Endothelial cell (in vitro differentiated cells): ENCODE data around the gene MBNL2. TPM values are rescaled to one million over a fixed set of nuclear protein-coding genes. Genes with fewer than 3 reads are reported as not detected.

Experiments
- DNase-seq: peaks from one replicate; pipeline ENCODE4 v3.0.0; 2021; ENCODE audit warnings: low spot score
- H3K27ac Mint-ChIP-seq: one replicate; pipeline ENCODE4 v1.8.0; 2021; ENCODE audit warnings: mixed read lengths, inconsistent platforms; ENCODE audit not compliant: unreplicated experiment
- H3K27me3 Mint-ChIP-seq: one replicate; pipeline ENCODE4 v1.8.0; 2021; ENCODE audit warnings: mild to moderate bottlenecking, moderate library complexity, mixed read lengths, inconsistent platforms; ENCODE audit not compliant: unreplicated experiment
- H3K36me3 Mint-ChIP-seq: one replicate; pipeline ENCODE4 v1.8.0; 2021; ENCODE audit warnings: mild to moderate bottlenecking, low read depth, mixed read lengths, inconsistent platforms; ENCODE audit not compliant: unreplicated experiment
- H3K4me1 Mint-ChIP-seq: one replicate; pipeline ENCODE4 v1.8.0; 2021; ENCODE audit warnings: mild to moderate bottlenecking, mixed read lengths, inconsistent platforms; ENCODE audit not compliant: unreplicated experiment
- H3K4me3 Mint-ChIP-seq: one replicate; pipeline ENCODE4 v1.8.0; 2021; ENCODE audit warnings: mild to moderate bottlenecking, mixed read lengths, inconsistent platforms; ENCODE audit not compliant: unreplicated experiment
- H3K9me3 Mint-ChIP-seq: one replicate; pipeline ENCODE4 v1.8.0; 2021; ENCODE audit warnings: mixed read lengths, inconsistent platforms; ENCODE audit not compliant: unreplicated experiment
- total RNA-seq: library from RNA; stranded (reverse); fragmentation: NEBNext Ultra II Directional; extraction: Animal tissue kit (Norgen Biotek cat#: 25700); gene quantifications from one replicate; pipeline ENCODE4 v1.2.1, GENCODE V29; 2021; ENCODE audit not compliant: unreplicated experiment
- TF ChIP-seq, protein P1 (sequence below): fragments of 200-600 bp; sonication (generic); IDR thresholded peaks from one replicate; pipeline ENCODE4 v1.5.0; 2021; ENCODE audit warnings: antibody characterized with exemption; ENCODE audit not compliant: unreplicated experiment

MBNL2 gene
- total RNA-seq, 1 donor from 2014 or later = 137 TPM

DNA sequence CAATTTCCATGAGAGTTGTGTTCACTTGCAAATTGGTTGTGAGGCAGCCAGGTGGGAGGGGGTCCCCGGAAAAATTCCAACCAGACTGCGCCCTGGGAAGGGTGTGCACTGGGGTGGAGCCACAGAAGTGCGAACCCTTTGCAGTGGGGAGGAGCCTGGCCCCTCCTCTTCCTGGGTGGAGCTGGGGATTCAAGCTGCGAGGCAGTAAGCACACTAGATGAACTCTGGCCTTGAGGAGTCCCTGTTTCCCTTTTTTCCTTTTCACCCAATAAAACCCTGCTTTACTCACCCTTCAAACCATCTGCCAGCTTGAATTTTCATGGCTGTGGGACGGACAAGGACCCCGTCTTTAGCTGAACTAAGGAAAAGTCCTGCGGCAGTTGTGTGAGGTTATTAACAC is 31.0 kb upstream of the MBNL2 start:
- DNase-seq = no peak
- no peaks in the 10 kb centered on the region for H3K36me3 Mint-ChIP-seq
- TF ChIP-seq, protein P1, sequence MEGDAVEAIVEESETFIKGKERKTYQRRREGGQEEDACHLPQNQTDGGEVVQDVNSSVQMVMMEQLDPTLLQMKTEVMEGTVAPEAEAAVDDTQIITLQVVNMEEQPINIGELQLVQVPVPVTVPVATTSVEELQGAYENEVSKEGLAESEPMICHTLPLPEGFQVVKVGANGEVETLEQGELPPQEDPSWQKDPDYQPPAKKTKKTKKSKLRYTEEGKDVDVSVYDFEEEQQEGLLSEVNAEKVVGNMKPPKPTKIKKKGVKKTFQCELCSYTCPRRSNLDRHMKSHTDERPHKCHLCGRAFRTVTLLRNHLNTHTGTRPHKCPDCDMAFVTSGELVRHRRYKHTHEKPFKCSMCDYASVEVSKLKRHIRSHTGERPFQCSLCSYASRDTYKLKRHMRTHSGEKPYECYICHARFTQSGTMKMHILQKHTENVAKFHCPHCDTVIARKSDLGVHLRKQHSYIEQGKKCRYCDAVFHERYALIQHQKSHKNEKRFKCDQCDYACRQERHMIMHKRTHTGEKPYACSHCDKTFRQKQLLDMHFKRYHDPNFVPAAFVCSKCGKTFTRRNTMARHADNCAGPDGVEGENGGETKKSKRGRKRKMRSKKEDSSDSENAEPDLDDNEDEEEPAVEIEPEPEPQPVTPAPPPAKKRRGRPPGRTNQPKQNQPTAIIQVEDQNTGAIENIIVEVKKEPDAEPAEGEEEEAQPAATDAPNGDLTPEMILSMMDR = no peak
- no peaks in the 10 kb centered on the region for H3K27me3 Mint-ChIP-seq
- peaks cover 7% of the 10 kb centered on the region for H3K4me1 Mint-ChIP-seq
- no peaks in the 10 kb centered on the region for H3K9me3 Mint-ChIP-seq
- H3K27ac Mint-ChIP-seq = no peak overlapping the region
- no peak overlapping the region for H3K4me3 Mint-ChIP-seq

DNA sequence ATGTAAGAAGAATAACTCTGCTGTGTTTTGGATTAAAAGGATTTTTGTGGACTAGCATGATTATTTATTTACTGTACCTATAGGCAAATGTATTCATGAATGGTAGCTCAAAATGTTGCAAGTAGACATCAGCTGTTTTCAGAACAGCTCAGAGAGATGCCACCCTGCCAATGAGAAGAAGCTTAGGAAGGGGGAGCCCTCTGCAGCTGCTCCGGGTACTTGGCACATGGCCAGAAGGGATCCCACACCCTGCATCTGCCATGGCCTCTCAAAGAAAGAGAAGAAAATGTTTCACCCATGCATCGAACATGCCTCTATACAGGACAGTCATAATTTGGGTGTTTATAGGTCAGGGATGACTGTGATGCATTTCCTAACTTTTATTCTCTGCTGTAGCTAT is 30.5 kb upstream of the MBNL2 start:
- TF ChIP-seq, protein P1 = no peak
- H3K27ac Mint-ChIP-seq = no peak overlapping the region
- DNase-seq = no peak
- no peaks in the 10 kb centered on the region for H3K36me3 Mint-ChIP-seq
- peaks cover 7% of the 10 kb centered on the region for H3K4me1 Mint-ChIP-seq
- no peaks in the 10 kb centered on the region for H3K9me3 Mint-ChIP-seq
- no peak overlapping the region for H3K4me3 Mint-ChIP-seq
- H3K27me3 Mint-ChIP-seq = no peaks in the 10 kb centered on the region

DNA sequence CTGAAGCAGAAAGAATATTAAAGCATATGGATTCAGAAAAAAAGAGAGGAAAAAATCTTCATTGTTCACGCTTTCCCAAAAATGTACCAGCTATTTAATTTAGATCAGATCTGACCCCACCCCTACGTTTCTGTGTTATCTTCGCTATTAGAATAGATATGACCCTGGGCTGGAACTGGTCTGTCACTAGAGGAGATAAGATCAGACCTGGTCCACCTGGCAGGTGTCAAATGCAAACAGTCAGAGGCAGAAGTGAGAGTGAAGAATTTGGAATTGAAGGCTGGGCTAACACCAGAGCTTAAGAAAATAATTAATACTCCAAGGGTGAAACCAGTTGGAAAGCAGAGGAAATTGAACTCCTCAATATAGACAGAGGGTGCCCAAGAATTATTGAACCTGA is 30.0 kb upstream of the MBNL2 start:
- no peaks in the 10 kb centered on the region for H3K36me3 Mint-ChIP-seq
- H3K27ac Mint-ChIP-seq = no peak overlapping the region
- DNase-seq = no peak
- H3K4me1 Mint-ChIP-seq = peaks cover 7% of the 10 kb centered on the region
- TF ChIP-seq, protein P1 = no peak
- H3K9me3 Mint-ChIP-seq = no peaks in the 10 kb centered on the region
- no peak overlapping the region for H3K4me3 Mint-ChIP-seq
- no peaks in the 10 kb centered on the region for H3K27me3 Mint-ChIP-seq

DNA sequence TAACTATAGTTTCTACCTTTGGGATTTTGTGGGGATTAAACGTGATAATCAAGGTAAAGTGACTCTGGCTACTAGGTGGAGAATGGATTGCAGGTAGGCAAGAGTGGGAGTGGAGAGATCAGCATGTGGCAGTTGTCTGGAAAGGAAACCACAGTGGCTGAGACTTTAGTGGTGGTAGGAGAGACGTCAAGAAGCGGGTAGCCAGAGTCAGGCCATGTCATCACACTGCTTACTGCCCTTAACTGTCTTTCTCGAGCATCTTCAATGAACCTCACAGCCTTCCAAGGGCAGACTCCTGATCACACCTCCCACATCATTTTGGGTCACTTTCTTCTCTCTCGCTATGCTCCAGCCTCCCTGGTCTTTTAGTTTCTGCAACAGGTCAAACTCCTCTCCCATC is 28.6 kb upstream of the MBNL2 start:
- Mint-ChIP-seq H3K27me3 (no peaks in the 10 kb centered on the region), H3K4me1 (peaks cover 7% of the 10 kb centered on the region), H3K36me3 (no peaks in the 10 kb centered on the region), H3K27ac (no peak overlapping the region), H3K9me3 (no peaks in the 10 kb centered on the region), H3K4me3 (no peak overlapping the region)
- TF ChIP-seq, protein P1 = no peak
- no peak for DNase-seq

DNA sequence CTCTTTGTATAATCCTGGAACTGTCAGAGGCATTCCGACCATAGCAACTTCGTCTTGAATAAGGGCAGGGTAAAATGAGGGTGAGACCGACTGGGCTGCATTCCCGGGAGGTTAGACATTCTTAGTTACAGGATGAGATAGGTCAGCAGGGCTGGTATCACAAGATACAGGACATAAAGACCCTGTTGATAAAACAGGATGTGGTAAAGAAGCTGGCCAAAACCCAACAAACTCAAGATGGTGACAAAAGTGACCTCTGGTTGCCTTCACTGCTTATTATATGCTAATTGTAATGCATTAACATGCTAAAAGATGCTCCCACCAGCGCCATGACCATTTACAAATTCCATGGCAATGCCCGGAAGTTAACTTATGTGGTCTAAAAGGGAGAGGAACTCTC is 27.7 kb upstream of the MBNL2 start:
- Mint-ChIP-seq H3K9me3 (no peaks in the 10 kb centered on the region), H3K27ac (no peak overlapping the region), H3K36me3 (peaks cover 5% of the 10 kb centered on the region), H3K4me1 (peaks cover 7% of the 10 kb centered on the region), H3K4me3 (no peak overlapping the region), H3K27me3 (no peaks in the 10 kb centered on the region)
- no peak for DNase-seq
- TF ChIP-seq, protein P1 = no peak
